Fibroblast of lung (primary cell): ENCODE measurements around the gene CDC42SE2. TPM values are rescaled to one million over a fixed set of nuclear protein-coding genes. Genes with fewer than 3 reads are reported as not detected.

Experiments
- DNase-seq, 2 donors: peaks; one replicate each; pipeline versions ENCODE4 v3.0.0 to v3.0.0-alpha.2; 2010; ENCODE audit warnings: low read depth in 2 of 2
- H2AFZ ChIP-seq: 2 replicates; pipeline ENCODE4 v1.5.1; 2012; ENCODE audit warnings: low read length, control low read depth, inconsistent platforms
- H3K27ac ChIP-seq: 2 replicates; pipeline ENCODE4 v1.5.1; 2011; ENCODE audit warnings: low read length, control low read depth; ENCODE audit not compliant: insufficient read depth
- H3K27me3 ChIP-seq: 2 replicates; pipeline ENCODE4 v1.5.1; 2011; ENCODE audit warnings: mild to moderate bottlenecking, low read length; ENCODE audit not compliant: control insufficient read depth, insufficient read depth
- H3K36me3 ChIP-seq: 2 replicates; pipeline ENCODE4 v1.5.1; 2011; ENCODE audit warnings: low read length; ENCODE audit not compliant: control insufficient read depth, insufficient read depth
- H3K4me1 ChIP-seq: 2 replicates; pipeline ENCODE4 v1.5.1; 2011; ENCODE audit warnings: low read length; ENCODE audit not compliant: control insufficient read depth, insufficient read depth; ENCODE audit errors: extremely low read depth
- H3K4me2 ChIP-seq: 2 replicates; pipeline ENCODE4 v1.5.1; 2011; ENCODE audit warnings: low read length, control low read depth; ENCODE audit not compliant: insufficient read depth; ENCODE audit errors: extremely low read depth
- H3K4me3 ChIP-seq, 4 experiments: fragments of 200-600 bp in 1 of 4; sonication (generic) in 1 of 4; replicated peaks in 1 of 4; 2 replicates each; pipeline ENCODE4 v1.5.1; 2011 to 2016; ENCODE audit warnings: low read length in 4 of 4, low read depth in 3 of 4, mild to moderate bottlenecking in 3 of 4, control low read depth in 2 of 4, inconsistent platforms in 1 of 4, mixed read lengths in 1 of 4; ENCODE audit not compliant: insufficient read depth in 1 of 4; ENCODE audit errors: control extremely low read depth in 1 of 4
- H3K79me2 ChIP-seq: 2 replicates; pipeline ENCODE4 v1.5.1; 2012; ENCODE audit warnings: mild to moderate bottlenecking, low read length, inconsistent platforms; ENCODE audit not compliant: control insufficient read depth, insufficient read depth
- H3K9ac ChIP-seq: 2 replicates; pipeline ENCODE4 v1.5.1; 2011; ENCODE audit warnings: mild to moderate bottlenecking, low read length, control low read depth; ENCODE audit not compliant: insufficient read depth
- H3K9me3 ChIP-seq: 2 replicates; pipeline ENCODE4 v1.5.1; 2012; ENCODE audit warnings: low read depth, low read length; ENCODE audit not compliant: control insufficient read depth, insufficient read depth
- H4K20me1 ChIP-seq: 2 replicates; pipeline ENCODE4 v1.5.1; 2011; ENCODE audit warnings: low read length; ENCODE audit not compliant: control insufficient read depth, insufficient read depth; ENCODE audit errors: extremely low read depth
- EZH2 ChIP-seq: IDR thresholded peaks from 2 replicates; pipeline ENCODE4 v1.5.1; 2012; ENCODE audit warnings: low read length, control low read depth, mild to moderate bottlenecking; ENCODE audit errors: missing control alignments
- polyA plus RNA-seq, 2 donors: library from polyadenylated mRNA; depleted of rRNA in 1 of 2; stranded (reverse) in 1 of 2; unstranded in 1 of 2; fragments of >200 nt; gene quantifications; 2 replicates each; pipeline ENCODE4 v1.2.1, GENCODE V29; 2011 to 2012; ENCODE audit warnings: missing spikeins in 1 of 2
- total RNA-seq: library from RNA; depleted of rRNA; stranded (reverse); fragments of >200 nt; gene quantifications from 2 replicates; pipeline ENCODE4 v1.2.1, GENCODE V29; 2014
- TF ChIP-seq, protein P1 (sequence below), 2 donors: IDR thresholded peaks in 1 of 2; conservative IDR thresholded peaks in 1 of 2; 1 replicate in 1 of 2; 2 replicates in 1 of 2; pipeline ENCODE4 v1.5.1; 2011 to 2012; ENCODE audit warnings: low read length in 2 of 2, control low read depth in 1 of 2, inconsistent platforms in 1 of 2, low read depth in 1 of 2, mild to moderate bottlenecking in 1 of 2

The CDC42SE2 gene
- total and polyA plus RNA-seq, 2 donors (not counting 1 experiment from before 2014, with no cell fraction given): 26.1 to 26.5 TPM

- no peak overlapping the region for H3K9ac ChIP-seq
- no peak overlapping the region for H3K27ac ChIP-seq
- no peaks in the 10 kb centered on the region for H3K4me1 ChIP-seq
- no peak overlapping the region for H3K4me3 ChIP-seq
- no peak for DNase-seq
- H3K9me3 ChIP-seq: no peaks in the 10 kb centered on the region
- H3K4me2 ChIP-seq: no peak overlapping the region
- no peaks in the 10 kb centered on the region for H3K36me3 ChIP-seq
- H2AFZ ChIP-seq: no peak overlapping the region
- H3K79me2 ChIP-seq: peaks cover 36% of the 10 kb centered on the region
- TF ChIP-seq EZH2: no peak
- TF ChIP-seq, protein P1, sequence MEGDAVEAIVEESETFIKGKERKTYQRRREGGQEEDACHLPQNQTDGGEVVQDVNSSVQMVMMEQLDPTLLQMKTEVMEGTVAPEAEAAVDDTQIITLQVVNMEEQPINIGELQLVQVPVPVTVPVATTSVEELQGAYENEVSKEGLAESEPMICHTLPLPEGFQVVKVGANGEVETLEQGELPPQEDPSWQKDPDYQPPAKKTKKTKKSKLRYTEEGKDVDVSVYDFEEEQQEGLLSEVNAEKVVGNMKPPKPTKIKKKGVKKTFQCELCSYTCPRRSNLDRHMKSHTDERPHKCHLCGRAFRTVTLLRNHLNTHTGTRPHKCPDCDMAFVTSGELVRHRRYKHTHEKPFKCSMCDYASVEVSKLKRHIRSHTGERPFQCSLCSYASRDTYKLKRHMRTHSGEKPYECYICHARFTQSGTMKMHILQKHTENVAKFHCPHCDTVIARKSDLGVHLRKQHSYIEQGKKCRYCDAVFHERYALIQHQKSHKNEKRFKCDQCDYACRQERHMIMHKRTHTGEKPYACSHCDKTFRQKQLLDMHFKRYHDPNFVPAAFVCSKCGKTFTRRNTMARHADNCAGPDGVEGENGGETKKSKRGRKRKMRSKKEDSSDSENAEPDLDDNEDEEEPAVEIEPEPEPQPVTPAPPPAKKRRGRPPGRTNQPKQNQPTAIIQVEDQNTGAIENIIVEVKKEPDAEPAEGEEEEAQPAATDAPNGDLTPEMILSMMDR (conservative IDR thresholded peaks at IDR 0.05 in 1 of 2, IDR thresholded peaks at IDR 0.05 in 1 of 2; ENCODE audit: low read depth in 1 of 2, low read length in 2 of 2): no peak
- H3K27me3 ChIP-seq: no peaks in the 10 kb centered on the region
- H4K20me1 ChIP-seq: no peaks in the 10 kb centered on the region
These were observed 18.0 kb downstream of the CDC42SE2 start for GRCh38 chr5:131281868-131282234.

DNA sequence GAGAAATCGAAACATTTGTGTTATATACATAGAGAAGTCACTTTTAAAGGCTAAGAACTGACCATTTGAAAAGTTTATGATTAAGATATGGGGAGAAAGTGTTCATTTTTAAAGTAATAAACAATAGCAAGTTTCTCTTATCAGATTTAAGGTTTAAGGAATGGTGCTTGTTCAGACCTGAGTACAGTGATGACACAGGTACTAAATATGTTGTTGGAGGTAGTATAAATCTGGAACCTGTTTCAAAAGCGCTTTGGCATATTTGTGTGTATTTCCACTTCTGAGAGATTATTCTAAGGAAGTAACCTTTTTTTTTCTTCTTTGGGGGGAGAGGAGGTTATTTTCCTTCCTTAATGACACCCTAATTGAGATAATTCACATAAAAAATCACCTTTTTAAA, 18.4 kb downstream of the CDC42SE2 start:
- H4K20me1 ChIP-seq: no peaks in the 10 kb centered on the region
- no peak overlapping the region for H3K27ac ChIP-seq
- H3K4me2 ChIP-seq: no peak overlapping the region

GRCh38 chr5:131285703-131286399, 22.0 kb downstream of the CDC42SE2 start:
- Histone ChIP-seq H4K20me1 (no peaks in the 10 kb centered on the region), H3K36me3 (no peaks in the 10 kb centered on the region), H3K4me2 (no peak overlapping the region), H3K27me3 (no peaks in the 10 kb centered on the region), H3K9me3 (no peaks in the 10 kb centered on the region), H3K9ac (no peak overlapping the region), H3K79me2 (peaks cover 33% of the 10 kb centered on the region), H3K4me3 (no peak overlapping the region), H3K27ac (no peak overlapping the region), H3K4me1 (no peaks in the 10 kb centered on the region), H2AFZ (no peak overlapping the region)
- TF ChIP-seq EZH2: no peak
- TF ChIP-seq, protein P1 (conservative IDR thresholded peaks at IDR 0.05 in 1 of 2, IDR thresholded peaks at IDR 0.05 in 1 of 2; ENCODE audit: low read depth in 1 of 2, low read length in 2 of 2): no peak
- no peak for DNase-seq

More for the DNA sequence above, 18.4 kb downstream of the CDC42SE2 start:
- H3K36me3 ChIP-seq: no peaks in the 10 kb centered on the region
- H3K9ac ChIP-seq: no peak overlapping the region
- no peaks in the 10 kb centered on the region for H3K9me3 ChIP-seq
- DNase-seq: peak in 1 of 2 donors; percentile 37
- TF ChIP-seq, protein P1 (conservative IDR thresholded peaks at IDR 0.05 in 1 of 2, IDR thresholded peaks at IDR 0.05 in 1 of 2; ENCODE audit: low read depth in 1 of 2, low read length in 2 of 2): no peak
- TF ChIP-seq EZH2: no peak
- H3K4me3 ChIP-seq: no peak overlapping the region
- no peaks in the 10 kb centered on the region for H3K4me1 ChIP-seq
- H3K79me2 ChIP-seq: peaks cover 34% of the 10 kb centered on the region
- no peak overlapping the region for H2AFZ ChIP-seq
- H3K27me3 ChIP-seq: no peaks in the 10 kb centered on the region
